ENCODE data around the gene RCC1. TPM values are rescaled to one million over a fixed set of nuclear protein-coding genes. Genes with fewer than 3 reads are reported as not detected.
"Not testable (repeated sequence)": the region's sequence is repeated elsewhere in the genome, so short reads cannot be mapped to it uniquely, and the experiment has no call there.

The RCC1 gene
- total and polyA plus RNA-seq, 2 experiments from 2014 or later, result 36.9 to 97.4 TPM

GRCh38 chr1:28519946-28520725, 14.3 kb downstream of the RCC1 start:
- ATAC-seq, result no peak
- Mint-ChIP-seq H3K36me3 (ENCODE audit: low read depth) (peaks cover 42% of the 10 kb centered on the region), H3K27ac (0 out of 2 replicates have a peak overlapping the region, but pooled peaks have one; percentile 57), H3K4me3 (peak overlapping the region; percentile 62), H3K27me3 (ENCODE audit: insufficient read depth, low read depth, poor library complexity) (peaks cover 22% of the 10 kb centered on the region), H3K9me3 (peaks cover 2% of the 10 kb centered on the region; the same call in 1 of the 3 replicates), H3K4me1 (peaks cover 51% of the 10 kb centered on the region)
- Histone ChIP-seq H3K36me3 (ENCODE audit: insufficient read depth) (peaks cover 8% of the 10 kb centered on the region), H3K4me3 (no peak overlapping the region; the same call in 1 of the 2 replicates), H2AFZ (no peak overlapping the region), H3K9me2 (ENCODE audit: insufficient read depth) (no peaks in the 10 kb centered on the region), H4K20me1 (replicated peaks; ENCODE audit: insufficient read depth) (peaks cover 33% of the 10 kb centered on the region), H3K4me2 (no peak overlapping the region), H3F3A (replicated peaks; ENCODE audit: low read depth) (peaks cover 37% of the 10 kb centered on the region), H3K27me3 (ENCODE audit: insufficient read depth) (no peaks in the 10 kb centered on the region), H3K4me1 (ENCODE audit: insufficient read depth) (peaks cover 27% of the 10 kb centered on the region), H3K27ac (ENCODE audit: low read depth) (no peak overlapping the region), H3K79me2 (replicated peaks; ENCODE audit: insufficient read depth) (peaks cover 66% of the 10 kb centered on the region)
- no peak for DNase-seq (ENCODE audit: low spot score)
- TF ChIP-seq, protein P1, sequence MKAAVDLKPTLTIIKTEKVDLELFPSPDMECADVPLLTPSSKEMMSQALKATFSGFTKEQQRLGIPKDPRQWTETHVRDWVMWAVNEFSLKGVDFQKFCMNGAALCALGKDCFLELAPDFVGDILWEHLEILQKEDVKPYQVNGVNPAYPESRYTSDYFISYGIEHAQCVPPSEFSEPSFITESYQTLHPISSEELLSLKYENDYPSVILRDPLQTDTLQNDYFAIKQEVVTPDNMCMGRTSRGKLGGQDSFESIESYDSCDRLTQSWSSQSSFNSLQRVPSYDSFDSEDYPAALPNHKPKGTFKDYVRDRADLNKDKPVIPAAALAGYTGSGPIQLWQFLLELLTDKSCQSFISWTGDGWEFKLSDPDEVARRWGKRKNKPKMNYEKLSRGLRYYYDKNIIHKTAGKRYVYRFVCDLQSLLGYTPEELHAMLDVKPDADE (IDR thresholded peaks at IDR 0.05), result no peak
- TF ChIP-seq ZNF114 (CRISPR knock-in tag; IDR thresholded peaks at IDR 0.05) (no peak), REST (IDR thresholded peaks at IDR 0.05; ENCODE audit: unreplicated experiment) (no peak), NANOG (IDR thresholded peaks at IDR 0.05; ENCODE audit: borderline replicate concordance) (no peak)

DNA sequence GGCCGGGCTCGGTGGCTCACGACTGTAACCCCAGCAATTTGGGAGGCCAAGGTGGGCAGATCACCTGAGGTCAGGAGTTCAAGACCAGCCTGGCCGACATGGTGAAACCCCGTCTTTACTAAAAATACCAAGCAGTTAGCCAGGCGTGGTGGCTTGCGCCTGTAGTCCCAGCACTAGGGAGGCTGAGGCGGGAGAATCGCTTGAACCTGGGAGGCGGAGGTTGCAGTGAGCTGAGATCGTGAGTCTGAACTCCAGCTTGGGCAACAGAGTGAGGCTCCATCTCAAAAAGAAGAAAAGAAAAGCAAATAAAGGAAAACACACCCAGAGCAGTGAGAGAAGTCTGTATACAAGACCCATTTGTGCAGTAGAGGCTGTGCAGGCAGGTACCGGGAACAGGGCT, 15.0 kb downstream of the RCC1 start:
- not testable (repeated sequence) for H3K4me3 Mint-ChIP-seq; ATAC-seq; H2AFZ ChIP-seq; DNase-seq (ENCODE audit: low spot score); H3K4me2 ChIP-seq; H3K4me3 ChIP-seq; H3K9me2 ChIP-seq (ENCODE audit: insufficient read depth); H3K27me3 ChIP-seq (ENCODE audit: insufficient read depth); H3K9me3 Mint-ChIP-seq; H3K36me3 ChIP-seq (ENCODE audit: insufficient read depth); H3K27ac Mint-ChIP-seq
- peaks cover 51% of the 10 kb centered on the region for H3K4me1 Mint-ChIP-seq
- Histone ChIP-seq H4K20me1 (replicated peaks; ENCODE audit: insufficient read depth) (peaks cover 37% of the 10 kb centered on the region), H3K27ac (ENCODE audit: low read depth) (0 out of 2 replicates have a peak overlapping the region, but pooled peaks have one; percentile 26), H3F3A (replicated peaks; ENCODE audit: low read depth) (peaks cover 36% of the 10 kb centered on the region), H3K4me1 (ENCODE audit: insufficient read depth) (peaks cover 27% of the 10 kb centered on the region), H3K79me2 (replicated peaks; ENCODE audit: insufficient read depth) (peaks cover 73% of the 10 kb centered on the region)
- peaks cover 42% of the 10 kb centered on the region for H3K36me3 Mint-ChIP-seq (ENCODE audit: low read depth)
- H3K27me3 Mint-ChIP-seq (ENCODE audit: insufficient read depth, low read depth, poor library complexity), result peaks cover 20% of the 10 kb centered on the region

Measured in GM23338 (cell line).